GM21423 (cell line): ENCODE measurements around the gene MLH1.
A peak's percentile ranks its signal among the peaks of the same experiment; 100 is the strongest.

Source experiments
- ATAC-seq: cut with Tn5 transposase; IDR thresholded peaks from one replicate; pipeline ENCODE4 v1.9.1; 2021; ENCODE audit warnings: mild to moderate bottlenecking, moderate library complexity; ENCODE audit not compliant: unreplicated experiment

Gene MLH1

DNA sequence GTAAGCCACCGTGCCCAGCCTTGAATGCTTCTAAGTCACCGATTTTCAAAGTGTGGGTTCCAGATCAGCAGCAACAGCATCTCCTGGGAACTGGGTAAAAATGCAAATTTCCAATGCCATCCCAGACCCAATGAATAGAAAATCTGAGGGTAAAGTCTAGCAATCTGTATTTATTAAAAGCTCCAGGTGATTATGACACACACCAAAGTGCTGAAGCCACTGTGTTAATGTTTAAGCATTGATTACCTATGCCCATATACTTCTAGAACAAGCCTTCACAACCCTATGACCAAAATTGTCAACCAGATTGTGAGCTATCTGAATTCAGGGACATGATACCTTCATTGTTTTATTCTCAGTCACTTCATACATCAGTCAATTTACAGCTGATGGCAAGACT is 94.6 kb downstream of the MLH1 start:
- no peak for ATAC-seq

DNA sequence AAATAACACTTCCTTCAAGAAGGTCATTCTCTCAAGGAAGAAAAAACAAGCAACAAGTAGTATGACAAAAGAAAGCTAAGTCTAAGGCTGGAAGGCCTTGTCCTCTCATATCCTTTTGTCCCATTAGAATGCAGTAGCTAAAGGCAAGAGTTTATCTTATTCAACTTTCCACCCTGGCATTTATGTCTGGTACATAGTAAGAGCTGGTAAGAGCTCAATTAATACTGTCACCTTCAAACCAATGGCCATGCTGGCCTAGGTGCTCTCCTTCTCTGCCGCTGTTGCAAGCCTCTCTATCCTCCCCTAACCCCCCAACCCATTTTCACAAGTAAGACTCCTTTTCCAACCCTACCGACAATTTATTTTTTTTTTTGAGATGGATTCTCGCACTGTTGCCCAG is 99.2 kb downstream of the MLH1 start:
- ATAC-seq = no peak

DNA sequence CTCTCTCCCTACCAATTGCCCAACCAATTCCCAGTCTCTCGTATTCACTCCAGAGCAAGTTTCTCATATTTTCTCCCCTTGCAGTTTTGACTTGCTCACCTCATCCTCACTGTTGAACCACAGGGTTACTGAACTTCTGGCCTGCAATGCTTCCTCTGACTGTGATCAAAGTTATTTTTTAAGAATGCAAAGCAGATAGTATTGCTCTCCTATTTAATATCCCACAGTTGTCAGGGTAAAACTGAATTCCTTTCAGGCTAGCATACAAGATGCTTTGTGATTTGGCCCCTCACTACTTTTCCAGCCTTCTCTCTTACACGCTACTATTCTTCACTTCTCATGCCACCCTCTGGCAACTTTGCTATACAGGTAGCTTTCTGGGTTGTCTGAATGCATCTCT is 100.2 kb downstream of the MLH1 start:
- no peak for ATAC-seq

DNA sequence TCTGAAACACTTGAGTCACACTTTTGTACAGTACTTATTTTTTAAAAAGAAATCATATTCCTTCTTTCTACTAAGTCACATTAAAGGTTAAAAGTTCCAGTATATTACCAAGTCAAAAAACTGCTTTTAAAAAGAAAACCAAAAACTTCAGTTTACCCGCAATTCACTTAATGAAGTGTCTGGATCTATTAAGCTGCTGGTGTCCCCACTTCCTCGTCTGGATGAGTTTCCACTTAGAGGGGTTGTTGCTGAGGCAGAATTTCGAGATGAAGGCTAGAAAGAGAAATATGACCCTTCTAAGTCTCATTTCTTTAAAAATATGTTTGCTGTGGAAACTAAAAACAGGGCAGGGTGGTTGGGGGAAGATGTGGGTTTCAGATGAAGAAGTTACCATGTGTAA is 101.3 kb downstream of the MLH1 start:
- ATAC-seq = no peak

DNA sequence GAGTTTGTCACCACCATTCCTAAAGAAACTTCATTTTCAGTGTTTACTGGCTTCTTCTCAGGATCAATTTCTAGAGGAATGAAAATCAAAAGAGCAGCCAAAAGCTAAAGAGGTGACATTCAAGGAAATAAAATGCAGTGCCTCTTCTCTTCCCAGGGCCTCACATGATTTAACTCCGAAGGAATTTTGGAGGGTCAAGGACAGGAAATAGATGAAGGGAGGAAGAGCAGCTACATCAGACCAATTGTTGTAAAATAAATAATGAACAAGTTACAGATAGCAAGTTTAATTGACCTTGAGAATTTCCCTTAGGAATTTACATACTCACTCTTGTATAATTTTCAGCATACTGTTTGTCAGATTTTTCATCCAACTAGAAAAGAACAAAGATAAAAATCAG is 103.0 kb downstream of the MLH1 start:
- no peak for ATAC-seq

DNA sequence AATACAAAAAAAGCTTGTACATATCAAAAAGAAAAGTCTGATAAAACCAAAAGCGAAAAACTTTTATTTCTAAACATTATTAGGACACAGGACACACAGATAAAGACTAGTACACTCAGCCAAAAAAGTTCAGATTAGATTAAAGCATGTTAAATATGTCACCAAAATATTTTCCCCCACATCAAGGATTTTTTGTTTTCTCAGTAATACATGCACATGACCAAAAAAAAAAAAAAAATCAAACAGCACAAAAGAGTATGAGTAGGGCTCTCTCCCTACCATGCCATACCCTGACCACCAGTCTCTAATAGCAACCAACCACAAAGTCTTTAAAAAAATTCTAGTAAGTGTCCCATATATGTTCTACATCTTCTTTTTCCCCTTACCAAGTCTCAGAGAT is 103.7 kb downstream of the MLH1 start:
- no peak for ATAC-seq

DNA sequence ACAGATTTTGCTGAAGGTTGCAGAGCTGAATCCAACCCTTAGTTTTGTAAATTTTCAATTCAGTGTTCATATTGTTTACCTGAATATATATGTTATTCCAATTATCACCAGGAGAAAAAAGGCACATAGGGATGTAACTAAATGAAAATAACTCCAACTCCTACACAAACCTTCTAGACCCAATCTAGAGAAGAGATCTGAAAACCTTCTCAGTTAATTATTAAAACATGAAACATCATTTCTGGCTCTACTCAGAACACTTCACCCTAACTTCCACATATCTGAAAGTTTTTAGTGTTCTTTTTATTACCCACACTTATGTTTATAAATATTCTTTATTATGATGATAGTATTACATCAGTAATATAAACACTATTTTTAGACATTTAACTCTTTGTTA is 104.5 kb downstream of the MLH1 start:
- ATAC-seq = peak; percentile 43

DNA sequence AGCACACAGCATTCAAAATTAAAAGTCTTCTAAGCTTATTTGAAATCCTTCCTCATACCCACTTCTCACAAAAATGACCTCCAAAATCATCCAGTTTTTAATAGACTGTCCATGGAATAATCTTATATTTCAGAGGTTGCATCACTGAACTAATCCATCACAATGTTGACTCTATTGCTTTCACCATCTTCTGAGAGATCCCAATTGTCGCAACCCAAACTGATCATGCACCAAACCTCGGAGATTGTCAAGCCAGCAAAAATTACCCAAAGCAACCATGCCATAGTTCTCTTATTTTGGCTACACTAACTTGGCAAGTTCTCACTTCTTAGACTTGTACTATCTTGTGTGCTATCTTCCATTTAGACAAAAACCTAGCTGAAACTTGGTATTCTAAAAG is 105.6 kb downstream of the MLH1 start:
- no peak for ATAC-seq

DNA sequence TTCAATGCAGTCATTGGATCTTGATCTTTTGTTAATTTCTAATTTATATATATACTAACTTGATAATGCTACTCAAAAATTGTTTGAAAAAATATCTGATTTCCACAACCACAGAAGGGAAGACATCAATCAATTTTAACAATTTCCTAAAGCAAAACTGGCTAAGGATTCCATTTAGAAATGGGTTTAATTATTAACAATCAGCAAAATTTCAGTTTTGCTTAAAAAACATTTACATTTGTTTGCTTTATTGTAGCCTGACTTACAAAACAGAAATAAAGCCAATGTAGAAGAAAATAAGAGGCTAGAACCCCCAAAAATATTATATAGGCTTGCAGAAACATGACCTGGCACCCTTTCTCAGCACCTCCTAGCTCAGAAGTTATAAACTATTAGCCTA is 106.2 kb downstream of the MLH1 start:
- ATAC-seq = no peak

DNA sequence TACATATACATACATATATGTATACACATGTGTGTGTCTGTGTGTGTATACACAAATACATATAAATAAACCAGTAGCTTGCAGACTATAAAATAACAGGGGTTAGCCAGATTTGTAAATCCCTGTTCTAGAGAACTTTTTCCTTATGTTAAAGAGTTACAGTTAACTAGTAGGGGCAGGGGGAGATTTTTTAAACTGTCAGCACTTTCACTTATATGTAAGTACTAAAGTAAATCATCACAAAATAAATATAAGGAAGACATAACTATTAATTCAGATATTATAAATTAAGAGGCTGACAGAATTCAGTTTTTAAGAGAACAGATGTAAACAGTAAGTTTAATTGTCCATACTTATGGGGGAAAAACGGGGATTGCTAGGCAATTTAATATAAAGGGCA is 107.1 kb downstream of the MLH1 start:
- ATAC-seq = no peak
